HepG2 (cell line): ENCODE measurements around the gene CAPN11. TPM values are rescaled to one million over a fixed set of nuclear protein-coding genes. Genes with fewer than 3 reads are reported as not detected.

Experiments
- FUBP1 ChIP-seq: sonication (generic); formaldehyde crosslinking; IDR thresholded peaks from 2 replicates; pipeline ENCODE4 v1.5.1; 2020; ENCODE audit warnings: missing genetic modification reagents, mild to moderate bottlenecking, borderline replicate concordance
- GLMP ChIP-seq: sonication (generic); formaldehyde crosslinking; IDR thresholded peaks from 2 replicates; pipeline ENCODE4 v1.9.0; 2021; ENCODE audit warnings: missing genetic modification reagents, mild to moderate bottlenecking, borderline replicate concordance
- HMG20A ChIP-seq: IDR thresholded peaks from 2 replicates; pipeline ENCODE4 v1.6.1; 2016; ENCODE audit warnings: borderline replicate concordance
- KDM6A ChIP-seq: IDR thresholded peaks from 2 replicates; pipeline ENCODE4 v1.6.1; 2016; ENCODE audit warnings: low read depth
- KMT2B ChIP-seq: IDR thresholded peaks from 2 replicates; pipeline ENCODE4 v1.6.1; 2016; ENCODE audit warnings: missing genetic modification reagents, missing compliant biosample characterization
- MIER3 ChIP-seq: IDR thresholded peaks from 2 replicates; pipeline ENCODE4 v1.6.1; 2016; ENCODE audit warnings: missing compliant biosample characterization, borderline replicate concordance
- MYNN ChIP-seq: sonication (generic); formaldehyde crosslinking; IDR thresholded peaks from 2 replicates; pipeline ENCODE4 v1.4.0; 2020; ENCODE audit warnings: mild to moderate bottlenecking, low read depth, missing genetic modification reagents
- NFKB2 ChIP-seq: sonication (generic); formaldehyde crosslinking; IDR thresholded peaks from 2 replicates; pipeline ENCODE4 v1.4.0; 2020; ENCODE audit warnings: missing genetic modification reagents, borderline replicate concordance
- NR0B2 ChIP-seq: sonication (generic); formaldehyde crosslinking; IDR thresholded peaks from 2 replicates; pipeline ENCODE4 v1.4.0; 2020; ENCODE audit warnings: mild to moderate bottlenecking, missing genetic modification reagents
- RORA ChIP-seq: sonication (generic); formaldehyde crosslinking; IDR thresholded peaks from 2 replicates; pipeline ENCODE4 v1.5.0; 2020; ENCODE audit warnings: mild to moderate bottlenecking, missing genetic modification reagents, moderate library complexity
- SIN3B ChIP-seq: fragments of 150-350 bp; IDR thresholded peaks from 2 replicates; pipeline ENCODE4 v1.6.1; 2014; ENCODE audit warnings: low read length
- SMARCE1 ChIP-seq: fragments of 450-650 bp; IDR thresholded peaks from 2 replicates; pipeline ENCODE4 v1.6.1; 2017; ENCODE audit warnings: borderline replicate concordance
- TP53 ChIP-seq: sonication (generic); formaldehyde crosslinking; conservative IDR thresholded peaks from 2 replicates; pipeline ENCODE4 v1.4.0; 2020; ENCODE audit warnings: missing genetic modification reagents
- USF2 ChIP-seq, 2 experiments: sonication (generic) in 1 of 2; formaldehyde crosslinking in 1 of 2; IDR thresholded peaks; 2 replicates each; pipeline versions ENCODE4 v1.5.1 to v1.6.1; 2011 to 2020; ENCODE audit warnings: borderline replicate concordance in 1 of 2, low read depth in 1 of 2, low read length in 1 of 2, mild to moderate bottlenecking in 1 of 2, missing genetic modification reagents in 1 of 2, moderate library complexity in 1 of 2
- ZBTB4 ChIP-seq: sonication (generic); formaldehyde crosslinking; IDR thresholded peaks from 2 replicates; pipeline ENCODE4 v1.4.0; 2020; ENCODE audit warnings: missing genetic modification reagents, mild to moderate bottlenecking, borderline replicate concordance
- ZNF17 ChIP-seq: sonication (generic); formaldehyde crosslinking; IDR thresholded peaks from 2 replicates; pipeline ENCODE4 v1.5.0; 2020; ENCODE audit warnings: mild to moderate bottlenecking, missing genetic modification reagents
- ZNF597 ChIP-seq: sonication (generic); formaldehyde crosslinking; IDR thresholded peaks from 2 replicates; pipeline ENCODE4 v1.5.0; 2020; ENCODE audit warnings: missing genetic modification reagents
- ZNF713 ChIP-seq: sonication (generic); formaldehyde crosslinking; IDR thresholded peaks from 2 replicates; pipeline ENCODE4 v1.4.0; 2020; ENCODE audit warnings: mild to moderate bottlenecking, missing genetic modification reagents
- ZNF777 ChIP-seq: sonication (generic); formaldehyde crosslinking; IDR thresholded peaks from 2 replicates; pipeline ENCODE4 v1.4.0; 2020; ENCODE audit warnings: missing genetic modification reagents
- polyA plus RNA-seq, 8 experiments: library from polyadenylated mRNA; depleted of rRNA in 3 of 8; stranded (reverse) in 7 of 8; unstranded in 1 of 8; fragments of >200 nt; fragmentation: Illumina TruSeq in 4 of 8; extraction: Trizol in 4 of 8; gene quantifications; 2 replicates each; pipeline versions ENCODE4 v1.2.1 to v1.2.3, GENCODE V29; 2011 to 2016; ENCODE audit warnings: low read depth in 4 of 8, missing spikeins in 1 of 8, mixed read lengths in 1 of 8; ENCODE audit not compliant: insufficient read depth in 1 of 8
- total RNA-seq, 5 experiments: library from RNA; depleted of rRNA; stranded (reverse); fragments of >200 nt; fragmentation: Illumina TruSeq; extraction: Trizol; gene quantifications; 2 replicates each; pipeline ENCODE4 v1.2.3, GENCODE V29; 2016; ENCODE audit warnings: low read depth in 1 of 5

Gene CAPN11
- total and polyA plus RNA-seq, 2 of the 13 experiments (the other 11 are each of a cell fraction or from before 2014, with no cell fraction given), result 0.07 to 0.11 TPM

GRCh38 chr6:44223319-44224028 lies 64.9 kb downstream of the CAPN11 start, which contains the start of gene SLC29A1 (continued):
- TF ChIP-seq FUBP1 (no peak), MYNN (no peak), KDM6A (no peak), HMG20A (CRISPR knock-in tag) (0 out of 2 replicates have a peak, but pooled peaks have one; percentile 20), ZNF17 (CRISPR knock-in tag) (no peak), ZNF777 (peak; percentile 46), ZNF713 (CRISPR knock-in tag) (no peak), GLMP (no peak), SIN3B (no peak), USF2 (IDR thresholded peaks at IDR 0.05; ENCODE audit: low read depth, low read length) (peak; percentile 27; the same call in 1 of the 2 replicates), USF2 (CRISPR knock-in tag; IDR thresholded peaks at IDR 0.05; ENCODE audit: borderline replicate concordance) (no peak; the same call in 1 of the 2 replicates), NR0B2 (CRISPR knock-in tag) (peak; percentile 47; the same call in 1 of the 2 replicates), KMT2B (no peak), TP53 (CRISPR knock-in tag) (no peak), SMARCE1 (no peak), NFKB2 (CRISPR knock-in tag) (peak; percentile 79; the same call in 1 of the 2 replicates), RORA (CRISPR knock-in tag) (no peak), MIER3 (CRISPR knock-in tag) (no peak; the same call in 1 of the 2 replicates), ZBTB4 (CRISPR knock-in tag) (no peak), ZNF597 (no peak)
